Heart left ventricle (tissue), 16 donors: ENCODE results near the gene TUBD1. TPM values are rescaled to one million over a fixed set of nuclear protein-coding genes. Genes with fewer than 3 reads are reported as not detected.
A peak's percentile ranks its signal among the peaks of the same experiment; 100 is the strongest.

Experiments used
- ATAC-seq, 4 donors: fragments of 200-7000 bp; cut with Tn5 transposase; one replicate each; pipeline ENCODE4 v1.9.1; 2020 to 2022; ENCODE audit warnings: moderate library complexity in 4 of 4, mild to moderate bottlenecking in 3 of 4, moderate number of reproducible peaks in 1 of 4
- DNase-seq, 5 donors: peaks; one replicate each; pipeline ENCODE4 v3.0.0-alpha.2; 2020
- H3K27ac ChIP-seq, 12 donors: fragments of 200-600 bp; sonication (generic) in 4 of 12; one replicate each; pipeline versions ENCODE4 v1.5.0 to v1.8.0; 2016 to 2022; ENCODE audit warnings: mild to moderate bottlenecking in 2 of 12
- H3K27me3 ChIP-seq, 9 donors: fragments of 200-600 bp; sonication (generic) in 2 of 9; one replicate each; pipeline versions ENCODE4 v1.5.1 to v1.8.0; 2016 to 2022; ENCODE audit warnings: mild to moderate bottlenecking in 3 of 9
- H3K36me3 ChIP-seq, 9 donors: fragments of 200-600 bp; sonication (generic) in 2 of 9; one replicate each; pipeline versions ENCODE4 v1.5.0 to v1.8.0; 2018 to 2022; ENCODE audit warnings: mild to moderate bottlenecking in 2 of 9
- H3K4me1 ChIP-seq, 12 donors: fragments of 200-600 bp; sonication (generic) in 4 of 12; one replicate each; pipeline versions ENCODE4 v1.5.0 to v1.8.0; 2016 to 2022; ENCODE audit warnings: mild to moderate bottlenecking in 3 of 12
- H3K4me3 ChIP-seq, 12 donors: fragments of 200-600 bp; sonication (generic) in 4 of 12; one replicate each; pipeline versions ENCODE4 v1.5.0 to v1.8.0; 2017 to 2022; ENCODE audit warnings: mild to moderate bottlenecking in 9 of 12, moderate library complexity in 4 of 12
- H3K9me3 ChIP-seq, 12 donors: fragments of 200-600 bp; sonication (generic) in 4 of 12; one replicate each; pipeline versions ENCODE4 v1.5.0 to v1.8.0; 2016 to 2022; ENCODE audit warnings: mild to moderate bottlenecking in 1 of 12
- CTCF ChIP-seq, 12 donors: fragments of 200-600 bp; sonication (generic) in 4 of 12; IDR thresholded peaks; one replicate each; pipeline versions ENCODE4 v1.5.0 to v1.8.0; 2018 to 2022; ENCODE audit warnings: antibody characterized with exemption in 12 of 12, mild to moderate bottlenecking in 5 of 12
- POLR2A ChIP-seq, 2 donors: fragments of 450-650 bp; IDR thresholded peaks; one replicate each; pipeline ENCODE4 v1.6.1; 2017; ENCODE audit warnings: antibody characterized with exemption in 2 of 2, mild to moderate bottlenecking in 2 of 2, moderate library complexity in 2 of 2
- WGBS, 4 donors: extraction: QIAGEN DNeasy Blood & Tissue Kit in 2 of 4; methylation state at CpG; one replicate each; pipeline versions ENCODE4 v1.1.5 to v1.1.7; 2013 to 2018; 5-methylcytosine and 5-hydroxymethylcytosine counted together
- intact Hi-C, 10 donors: fragments of 100-400 bp; cut with DNase I; formaldehyde crosslinking; loops; one replicate each; pipeline versions ENCODE4 v1.11.1 to v1.14.2; 2022
- microRNA counts, 2 donors: library from miRNA; unstranded; fragments of <30 nt; microRNA quantifications; one replicate each; lab custom pipeline; 2016
- microRNA-seq, 4 donors: library from miRNA; unstranded; fragments of <30 nt; microRNA quantifications; one replicate each; pipeline versions ENCODE4 to v1.2.0, GENCODE V29; 2017 to 2020
- polyA plus RNA-seq, 2 donors: library from polyadenylated mRNA; stranded (reverse); fragments of 200-250 nt; gene quantifications; one replicate each; pipeline ENCODE4 v1.2.3, GENCODE V29; 2013
- total RNA-seq, 9 donors: library from RNA; depleted of rRNA in 2 of 9; stranded (reverse); fragments of >200 nt in 2 of 9; fragmentation: NEBNext Ultra II Directional in 3 of 9; extraction: Animal tissue kit (Norgen Biotek cat#: 25700) in 3 of 9; gene quantifications; one replicate each; pipeline versions ENCODE4 v1.1.0 to v1.2.4, GENCODE V29; 2016 to 2023
- donor health status: ischemic (EF 13 %, LVEDD 7.1; RV severe dilation, severe dysfunction).
- donor health status: healthy with polysubstance abuse.
- donor health status: DM: no; HTN: yes; CAD: no.
- donor health status: DM: no; HTN: no; CAD: no.
- donor health status: ischemic (EF 25% LVEDD 6.9; RV normal size, moderate dysfunction).
- donor health status: ischemic (EF 25% LVEDD 5.7; RV mildly dilated, moderate dysfunction).
- donor health status: healthy.
- donor health status: DM: yes; HTN: yes; CAD: no.
- donor health status: ischemic (EF 35%, LVEDD 5.7; RV mildly dilated, moderate dysfunction).
- donor health status: nonischemic (EF 11% LVEDD 7.7; RV severe dilation, severe dysfunction).
- donor health status: DM: yes; HTN: yes; CAD: no.
- donor health status: PGD.
- donor health status: ischemic (EF 29% LVEDD 5.4; RV normal size, mild dysfunction).
- donor health status: nonischemic (EF 23%, LVEDD 6.1; RV moderate dilation, normal function).

Gene TUBD1
- total and polyA plus RNA-seq, 11 donors = 3.7 to 8.5 (median 6.2) TPM

- Histone ChIP-seq H3K9me3 (no peaks in the 10 kb centered on the region), H3K27ac (peak overlapping the region in 1 of 12 donors; percentile 37), H3K4me1 (peaks cover 0 to 19% (median 0%) of the 10 kb centered on the region in 12 donors), H3K27me3 (no peaks in the 10 kb centered on the region), H3K36me3 (peaks cover 0 to 68% (median 44%) of the 10 kb centered on the region in 9 donors), H3K4me3 (no peak overlapping the region)
- intact Hi-C loops = no loop called here
- TF ChIP-seq CTCF (IDR thresholded peaks at IDR 0.05) (no peak), POLR2A (IDR thresholded peaks at IDR 0.05) (no peak)
- ATAC-seq (no peak), DNase-seq (no peak)
- 93 to 100% (median 97%) methylated on average over 1 of the region's 1 CpG for WGBS, 4 donors
Measured at GRCh38 chr17:59814276-59814675, 78.5 kb downstream of the TUBD1 start.

DNA sequence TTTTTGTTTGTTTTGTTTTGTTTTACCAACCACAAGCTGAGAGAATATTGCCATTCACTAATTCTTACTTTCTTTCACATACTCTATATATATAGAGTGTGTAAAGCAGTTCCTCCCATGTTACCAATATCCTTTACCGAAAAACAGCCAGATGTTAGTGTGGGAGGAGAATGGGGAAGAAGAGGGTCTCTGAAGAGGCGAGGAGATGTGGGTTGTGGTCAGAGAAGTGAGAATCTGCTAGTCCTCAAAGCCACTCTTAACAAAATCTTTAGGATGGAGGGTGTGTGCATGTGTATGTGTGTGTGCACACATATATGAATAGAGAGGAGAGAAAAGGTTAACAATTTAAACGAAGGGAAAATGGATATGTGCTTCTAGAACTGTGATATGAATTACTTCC lies 80.6 kb downstream of the TUBD1 start:
- Histone ChIP-seq H3K4me1 (peaks cover 0 to 33% (median 0%) of the 10 kb centered on the region in 12 donors), H3K9me3 (no peaks in the 10 kb centered on the region), H3K27me3 (no peaks in the 10 kb centered on the region), H3K36me3 (peaks cover 0 to 53% (median 38%) of the 10 kb centered on the region in 9 donors), H3K27ac (peak overlapping the region in 1 of 12 donors; percentile 7), H3K4me3 (no peak overlapping the region)
- TF ChIP-seq POLR2A (IDR thresholded peaks at IDR 0.05) (no peak), CTCF (IDR thresholded peaks at IDR 0.05) (no peak)
- no peak for ATAC-seq
- WGBS, 4 donors = 86 to 94% (median 88%) methylated on average over 3 of the region's 3 CpGs
- no peak for DNase-seq
- intact Hi-C loops = no loop called here

- no peak overlapping the region for H3K27ac ChIP-seq
- TF ChIP-seq POLR2A (IDR thresholded peaks at IDR 0.05) (no peak), CTCF (IDR thresholded peaks at IDR 0.05) (no peak)
- H3K9me3 ChIP-seq = no peaks in the 10 kb centered on the region
- peaks cover 0 to 53% (median 33%) of the 10 kb centered on the region in 9 donors for H3K36me3 ChIP-seq
- intact Hi-C loops = no loop called here
- H3K4me3 ChIP-seq = no peak overlapping the region
- H3K4me1 ChIP-seq = peaks cover 0 to 33% (median 0%) of the 10 kb centered on the region in 12 donors
- 83 to 88% (median 83%) methylated on average over 1 of the region's 1 CpG for WGBS, 4 donors
- no peak for ATAC-seq
- no peak for DNase-seq
- no peaks in the 10 kb centered on the region for H3K27me3 ChIP-seq
Measured at GRCh38 chr17:59811209-59811608, 81.5 kb downstream of the TUBD1 start.

DNA sequence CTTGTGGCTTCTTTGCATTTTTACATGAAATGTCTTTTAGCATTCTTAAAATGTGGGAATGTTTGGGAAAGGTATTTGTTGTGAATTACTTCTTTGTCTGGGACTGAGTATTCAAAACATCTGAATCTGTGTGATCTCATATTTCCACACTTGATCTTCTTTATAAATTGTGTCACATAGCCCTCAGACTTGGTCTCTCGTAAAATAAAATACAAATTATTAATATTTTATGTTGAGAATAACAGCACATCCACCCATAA lies 81.9 kb downstream of the TUBD1 start:
- Histone ChIP-seq H3K9me3 (no peaks in the 10 kb centered on the region), H3K4me1 (peaks cover 0 to 33% (median 0%) of the 10 kb centered on the region in 12 donors), H3K4me3 (no peak overlapping the region), H3K36me3 (peaks cover 0 to 53% (median 30%) of the 10 kb centered on the region in 9 donors), H3K27me3 (no peaks in the 10 kb centered on the region), H3K27ac (no peak overlapping the region)
- 95 to 98% (median 97%) methylated on average over 1 of the region's 1 CpG for WGBS, 4 donors
- ATAC-seq (no peak), DNase-seq (no peak)
- intact Hi-C loops = no loop called here
- TF ChIP-seq CTCF (IDR thresholded peaks at IDR 0.05) (no peak), POLR2A (IDR thresholded peaks at IDR 0.05) (no peak)

MicroRNAs encoded within 50 kb of the gene (microRNA counts, 767-probe panel; counts per million panel counts)
- 0 to 3,033 counts per million in 2 donors for microRNA hsa-miR-21-5p (lab: Ali Mortazavi, UCI)

Small RNA genes lying within 50 kb of the gene (microRNA-seq; reads per million reads assigned to microRNA genes)
- gene MIR21 = 7,838 to 215,979 (median 13,480) reads per million in 4 donors

Other genes with a start within 250 kb of the TUBD1 start
- 10 to 100 TPM in 2 of 9 donors, 1 to 10 TPM in 7; 6.7 to 20.1 (median 9.0) TPM for gene PTRH2, start 185.5 kb downstream of the TUBD1 start, total RNA-seq
- 10 to 100 TPM; 17.7 to 25.2 TPM for gene PTRH2, start 185.5 kb downstream of the TUBD1 start, polyA plus RNA-seq
- gene VMP1, start 185.3 kb downstream of the TUBD1 start, total RNA-seq = 100 to 1,000 TPM in 1 of 9 donors, 10 to 100 TPM in 8; 36.1 to 181 (median 50.1) TPM
- 10 to 100 TPM; 19.3 to 54.6 TPM for gene VMP1, start 185.3 kb downstream of the TUBD1 start, polyA plus RNA-seq
- gene RPS6KB1, start 178 bp upstream of the TUBD1 start, total RNA-seq = 10 to 100 TPM; 13.5 to 29.4 (median 24.5) TPM
- 10 to 100 TPM in 1 of 2 donors, 1 to 10 TPM in 1; 7.8 to 11.6 TPM for gene RPS6KB1, start 178 bp upstream of the TUBD1 start, polyA plus RNA-seq
- 10 to 100 TPM in 2 of 9 donors, 1 to 10 TPM in 7; 4.7 to 18.0 (median 8.8) TPM for gene RNFT1, start 71.8 kb upstream of the TUBD1 start, total RNA-seq
- gene RNFT1, start 71.8 kb upstream of the TUBD1 start, polyA plus RNA-seq = 10 to 100 TPM in 1 of 2 donors, 1 to 10 TPM in 1; 9.4 to 11.2 TPM
- gene HEATR6, start 186.0 kb upstream of the TUBD1 start, total RNA-seq = 10 to 100 TPM in 8 of 9 donors, 1 to 10 TPM in 1; 9.3 to 17.8 (median 12.4) TPM
- 1 to 10 TPM; 5.7 to 8.7 TPM for gene HEATR6, start 186.0 kb upstream of the TUBD1 start, polyA plus RNA-seq